ENCODE results near the gene VEZT.

The VEZT gene

DNA sequence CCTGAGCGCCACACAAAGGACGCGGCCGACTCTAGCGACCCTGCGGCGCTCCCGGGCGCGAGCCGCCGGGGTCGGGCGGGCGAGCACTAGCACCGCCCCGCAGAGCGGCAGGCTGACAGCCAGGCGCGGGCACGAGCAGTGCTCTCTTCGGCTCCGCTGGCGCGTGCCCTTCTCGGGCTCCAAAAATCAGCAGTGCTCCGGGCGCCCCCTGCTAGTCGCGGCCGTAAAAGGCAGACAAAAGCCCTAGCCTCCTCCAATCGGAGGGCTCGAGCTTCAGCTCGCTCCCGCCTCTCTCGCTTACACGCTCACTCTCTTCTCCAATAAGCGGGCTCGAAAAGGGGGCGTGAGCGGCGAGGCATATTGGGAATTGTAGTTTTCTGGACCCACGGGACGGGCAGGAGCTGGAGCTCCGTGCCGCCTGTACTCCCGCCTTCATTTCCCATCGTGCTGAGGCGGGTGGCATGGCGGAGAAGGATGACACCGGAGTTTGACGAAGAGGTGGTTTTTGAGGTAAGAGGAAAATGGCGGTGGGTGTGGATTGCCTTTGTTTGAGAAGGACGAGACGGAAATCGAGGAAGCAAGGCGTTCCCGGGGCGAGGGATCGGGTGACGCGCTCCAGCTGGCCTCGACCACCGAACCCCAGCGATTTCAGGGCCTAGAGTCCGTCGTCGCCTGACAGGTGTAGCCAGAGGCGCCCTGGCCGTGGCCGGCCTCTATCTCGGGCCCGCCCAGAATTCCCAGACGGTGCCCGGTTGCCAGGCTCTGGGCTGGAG is at the start of gene VEZT, which contains the start of gene FGD6:
Gene VEZT (plus strand): TSS at position 431 of the 773 bp plus-strand sequence. CDS start 44 bp downstream, at position 475.
Gene FGD6 (minus strand): TSS at position 91 of the 773 bp plus-strand sequence. CDS start 227 bp downstream, outside the sequence.
- TF ChIP-seq, protein P1, sequence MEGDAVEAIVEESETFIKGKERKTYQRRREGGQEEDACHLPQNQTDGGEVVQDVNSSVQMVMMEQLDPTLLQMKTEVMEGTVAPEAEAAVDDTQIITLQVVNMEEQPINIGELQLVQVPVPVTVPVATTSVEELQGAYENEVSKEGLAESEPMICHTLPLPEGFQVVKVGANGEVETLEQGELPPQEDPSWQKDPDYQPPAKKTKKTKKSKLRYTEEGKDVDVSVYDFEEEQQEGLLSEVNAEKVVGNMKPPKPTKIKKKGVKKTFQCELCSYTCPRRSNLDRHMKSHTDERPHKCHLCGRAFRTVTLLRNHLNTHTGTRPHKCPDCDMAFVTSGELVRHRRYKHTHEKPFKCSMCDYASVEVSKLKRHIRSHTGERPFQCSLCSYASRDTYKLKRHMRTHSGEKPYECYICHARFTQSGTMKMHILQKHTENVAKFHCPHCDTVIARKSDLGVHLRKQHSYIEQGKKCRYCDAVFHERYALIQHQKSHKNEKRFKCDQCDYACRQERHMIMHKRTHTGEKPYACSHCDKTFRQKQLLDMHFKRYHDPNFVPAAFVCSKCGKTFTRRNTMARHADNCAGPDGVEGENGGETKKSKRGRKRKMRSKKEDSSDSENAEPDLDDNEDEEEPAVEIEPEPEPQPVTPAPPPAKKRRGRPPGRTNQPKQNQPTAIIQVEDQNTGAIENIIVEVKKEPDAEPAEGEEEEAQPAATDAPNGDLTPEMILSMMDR (IDR thresholded peaks at IDR 0.05; ENCODE audit: low read depth, low read length), result peak; percentile 55
- peak within 1 kb of the TSS; percentile 91 for H3K4me3 ChIP-seq (ENCODE audit: low read depth, low read length)

- TF ChIP-seq, protein P1 (IDR thresholded peaks at IDR 0.05; ENCODE audit: low read depth, low read length), result no peak
- no peak overlapping the region for H3K4me3 ChIP-seq (ENCODE audit: low read depth, low read length)
These were observed 48.9 kb upstream of the VEZT start for GRCh38 chr12:95168746-95169145.

DNA sequence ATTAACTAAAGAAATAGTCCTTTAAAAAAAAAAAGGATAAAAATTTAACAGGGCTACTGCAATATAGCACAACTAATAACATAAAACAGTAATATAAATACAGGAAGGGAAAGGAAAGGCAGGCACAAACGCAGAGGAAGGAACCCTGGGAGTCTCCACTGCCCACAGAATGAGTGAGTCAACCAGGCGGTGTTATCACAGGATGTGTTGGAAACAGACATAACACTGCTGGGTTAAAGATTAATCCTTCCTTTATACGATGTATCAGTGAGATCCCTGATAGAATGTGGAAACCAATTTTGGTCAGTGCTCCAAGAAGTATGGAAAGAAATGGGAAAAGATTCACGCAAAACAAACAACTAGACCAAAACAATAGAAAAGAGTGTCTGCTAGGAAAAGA is 48.2 kb upstream of the VEZT start:
- TF ChIP-seq, protein P1 (IDR thresholded peaks at IDR 0.05; ENCODE audit: low read depth, low read length), result no peak
- H3K4me3 ChIP-seq (ENCODE audit: low read depth, low read length), result no peak overlapping the region

- TF ChIP-seq, protein P1 (IDR thresholded peaks at IDR 0.05; ENCODE audit: low read depth, low read length), result no peak
- H3K4me3 ChIP-seq (ENCODE audit: low read depth, low read length), result no peak overlapping the region
These were observed 44.0 kb upstream of the VEZT start for GRCh38 chr12:95173392-95174251.

- TF ChIP-seq, protein P1 (IDR thresholded peaks at IDR 0.05; ENCODE audit: low read depth, low read length), result no peak
- no peak overlapping the region for H3K4me3 ChIP-seq (ENCODE audit: low read depth, low read length)
These were observed 40.3 kb upstream of the VEZT start for GRCh38 chr12:95177201-95177768.

DNA sequence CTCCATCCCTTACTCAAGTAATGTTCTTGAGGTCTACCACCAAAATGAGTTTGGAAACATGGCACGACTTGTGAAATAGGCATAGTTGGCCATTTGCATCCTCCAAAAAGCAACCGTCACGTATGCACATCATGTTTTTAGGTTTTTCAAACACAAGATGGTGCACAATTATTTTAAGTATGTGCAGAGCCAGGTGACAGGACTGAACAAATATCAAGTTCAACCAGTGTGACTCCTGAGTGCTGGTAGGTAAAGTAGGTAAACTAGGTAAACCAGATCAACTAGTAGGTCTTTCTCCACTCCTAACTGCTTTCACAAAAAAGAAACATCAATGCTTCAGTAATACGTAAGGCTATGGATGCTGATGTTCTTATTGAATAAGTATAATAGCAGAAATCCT is 39.5 kb upstream of the VEZT start:
- no peak overlapping the region for H3K4me3 ChIP-seq (ENCODE audit: low read depth, low read length)
- TF ChIP-seq, protein P1 (IDR thresholded peaks at IDR 0.05; ENCODE audit: low read depth, low read length), result no peak

All from WI38 (cell line).